ENCODE data around the gene GID8. TPM values are rescaled to one million over a fixed set of nuclear protein-coding genes. Genes with fewer than 3 reads are reported as not detected.

Gene GID8
- total and polyA plus RNA-seq, 9 of the 15 experiments (the other 6 are each of a cell fraction or from before 2014, with no cell fraction given): 7.5 to 31.6 (median 22.2) TPM

DNA sequence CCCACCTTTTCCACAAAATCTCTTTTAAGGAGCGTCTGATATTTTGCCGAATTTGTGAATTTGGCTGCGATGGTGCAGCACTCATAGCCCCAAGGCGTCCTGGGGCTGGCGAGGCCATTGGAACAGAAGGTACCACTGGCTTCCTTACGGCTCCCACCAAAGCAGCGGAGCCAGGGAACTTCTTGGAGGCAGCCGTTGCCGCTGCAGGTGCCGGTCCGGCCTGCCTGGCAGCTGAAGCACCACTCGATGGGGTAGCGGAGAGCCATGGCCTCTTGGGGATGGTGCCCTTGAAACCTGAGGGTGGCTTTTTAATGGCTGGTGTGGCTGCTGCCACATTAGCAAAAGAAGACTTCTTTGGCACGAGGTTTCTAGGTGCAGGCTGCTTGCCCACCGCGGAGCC is 41.4 kb upstream of the GID8 start:
- ATAC-seq (no peak), DNase-seq (ENCODE audit: extremely low read depth in 1 of 4, low spot score in 3 of 4) (no peak), FAIRE-seq (no peak)
- in situ Hi-C loops (cut with MboI) (no loop called here), intact Hi-C loops (cut with micrococcal nuclease) (no loop called here)
- H3K9ac ChIP-seq (ENCODE audit: insufficient read depth in 1 of 2, low read depth in 2 of 2, low read length in 2 of 2): no peak overlapping the region
- 95% methylated on average over 16 of the region's 16 CpGs for WGBS (ENCODE audit: insufficient coverage, low coverage, missing lambda C conversion rate)
- no peak overlapping the region for H2AFZ ChIP-seq (ENCODE audit: low read depth, low read length)
- POLR2A ChIA-PET: no interaction called here
- H3K79me2 ChIP-seq (ENCODE audit: control insufficient read depth, insufficient read depth, low read length): 0 out of 3 replicates have a peak, but pooled peaks cover 3% of the 10 kb centered on the region
- CTCF ChIA-PET (ENCODE audit: low intra/inter-chr PET ratio): no interaction called here
- TF ChIP-seq NR2C1 (IDR thresholded peaks at IDR 0.05) (no peak), NR2C1 (tag; IDR thresholded peaks at IDR 0.05) (no peak), POLR2G (IDR thresholded peaks at IDR 0.05; ENCODE audit: low read depth, low read length) (peak; percentile 39; the same call in 1 of the 2 replicates)
- no peaks in the 10 kb centered on the region for H3K9me1 ChIP-seq (ENCODE audit: control insufficient read depth, insufficient read depth, low read length)
- no TSS peak for BruUV-seq (replicated peaks)
- H4K20me1 ChIP-seq (replicated peaks; ENCODE audit: control insufficient read depth, insufficient read depth, low read length): peaks cover 13% of the 10 kb centered on the region
- H3K4me3 ChIP-seq: no peak overlapping the region
- no peaks in the 10 kb centered on the region for H3K9me3 ChIP-seq (replicated peaks; ENCODE audit: control insufficient read depth, insufficient read depth, low read depth, low read length)
- no peaks in the 10 kb centered on the region for H3K27me3 ChIP-seq (ENCODE audit: control insufficient read depth in 2 of 2, insufficient read depth in 2 of 2, low read length in 2 of 2)
- no peak overlapping the region for H3K4me2 ChIP-seq (ENCODE audit: insufficient read depth, low read length)
- H3K27ac ChIP-seq (ENCODE audit: extremely low read depth, low read depth, low read length): no peak overlapping the region
- peaks cover 6 to 10% of the 10 kb centered on the region in 2 experiments for H3K4me1 ChIP-seq (replicated peaks in 1 of 2; ENCODE audit: control insufficient read depth in 2 of 2, insufficient read depth in 2 of 2, low read length in 2 of 2)
- H3K36me3 ChIP-seq (ENCODE audit: control insufficient read depth, insufficient read depth, low read length): peaks cover 71% of the 10 kb centered on the region

DNA sequence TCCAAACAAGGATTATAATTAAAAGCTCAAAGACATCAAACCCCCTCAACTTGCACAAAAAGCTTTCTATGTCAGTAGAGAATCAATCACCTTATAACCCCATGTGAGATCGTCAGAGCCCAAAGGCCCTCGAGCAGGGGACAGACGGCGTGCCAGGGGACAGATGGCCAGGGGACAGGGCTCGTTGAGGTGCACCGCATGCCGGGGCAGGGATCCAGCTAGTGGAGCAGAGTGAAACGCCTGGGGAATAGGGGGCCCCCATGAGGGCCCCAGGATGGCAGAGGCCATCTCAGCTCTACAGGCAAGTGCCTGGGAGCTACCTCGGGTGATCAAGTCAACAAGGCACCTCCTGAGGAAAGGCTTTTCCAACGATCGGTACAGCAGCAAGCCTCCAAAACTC is 40.3 kb upstream of the GID8 start:
- Histone ChIP-seq H3K4me2 (ENCODE audit: insufficient read depth, low read length) (no peak overlapping the region), H3K36me3 (ENCODE audit: control insufficient read depth, insufficient read depth, low read length) (peaks cover 69% of the 10 kb centered on the region), H2AFZ (ENCODE audit: low read depth, low read length) (no peak overlapping the region), H3K9me3 (replicated peaks; ENCODE audit: control insufficient read depth, insufficient read depth, low read depth, low read length) (no peaks in the 10 kb centered on the region), H3K4me1 (replicated peaks in 1 of 2; ENCODE audit: control insufficient read depth in 2 of 2, insufficient read depth in 2 of 2, low read length in 2 of 2) (peaks cover 6 to 10% of the 10 kb centered on the region in 2 experiments), H4K20me1 (replicated peaks; ENCODE audit: control insufficient read depth, insufficient read depth, low read length) (peaks cover 13% of the 10 kb centered on the region), H3K9me1 (ENCODE audit: control insufficient read depth, insufficient read depth, low read length) (no peaks in the 10 kb centered on the region), H3K4me3 (no peak overlapping the region), H3K27me3 (ENCODE audit: control insufficient read depth in 2 of 2, insufficient read depth in 2 of 2, low read length in 2 of 2) (no peaks in the 10 kb centered on the region), H3K79me2 (ENCODE audit: control insufficient read depth, insufficient read depth, low read length) (0 out of 3 replicates have a peak, but pooled peaks cover 3% of the 10 kb centered on the region), H3K27ac (ENCODE audit: extremely low read depth, low read depth, low read length) (no peak overlapping the region), H3K9ac (ENCODE audit: insufficient read depth in 1 of 2, low read depth in 2 of 2, low read length in 2 of 2) (no peak overlapping the region)
- in situ Hi-C loops (cut with MboI) (no loop called here), intact Hi-C loops (cut with micrococcal nuclease) (no loop called here)
- DNase-seq (ENCODE audit: extremely low read depth in 1 of 4, low spot score in 3 of 4) (no peak), ATAC-seq (no peak), FAIRE-seq (no peak)
- POLR2A ChIA-PET: interaction anchor here (0.6 to 2.4 kb wide), 7 partner anchors 9 to 325 kb away, joined by 3 to 6 read pairs (median 3); no protein-coding TSS in a partner anchor
- no TSS peak for BruUV-seq (replicated peaks)
- CTCF ChIA-PET (ENCODE audit: low intra/inter-chr PET ratio): no interaction called here
- 87% methylated on average over 11 of the region's 11 CpGs for WGBS (ENCODE audit: insufficient coverage, low coverage, missing lambda C conversion rate)
- TF ChIP-seq, protein P1, sequence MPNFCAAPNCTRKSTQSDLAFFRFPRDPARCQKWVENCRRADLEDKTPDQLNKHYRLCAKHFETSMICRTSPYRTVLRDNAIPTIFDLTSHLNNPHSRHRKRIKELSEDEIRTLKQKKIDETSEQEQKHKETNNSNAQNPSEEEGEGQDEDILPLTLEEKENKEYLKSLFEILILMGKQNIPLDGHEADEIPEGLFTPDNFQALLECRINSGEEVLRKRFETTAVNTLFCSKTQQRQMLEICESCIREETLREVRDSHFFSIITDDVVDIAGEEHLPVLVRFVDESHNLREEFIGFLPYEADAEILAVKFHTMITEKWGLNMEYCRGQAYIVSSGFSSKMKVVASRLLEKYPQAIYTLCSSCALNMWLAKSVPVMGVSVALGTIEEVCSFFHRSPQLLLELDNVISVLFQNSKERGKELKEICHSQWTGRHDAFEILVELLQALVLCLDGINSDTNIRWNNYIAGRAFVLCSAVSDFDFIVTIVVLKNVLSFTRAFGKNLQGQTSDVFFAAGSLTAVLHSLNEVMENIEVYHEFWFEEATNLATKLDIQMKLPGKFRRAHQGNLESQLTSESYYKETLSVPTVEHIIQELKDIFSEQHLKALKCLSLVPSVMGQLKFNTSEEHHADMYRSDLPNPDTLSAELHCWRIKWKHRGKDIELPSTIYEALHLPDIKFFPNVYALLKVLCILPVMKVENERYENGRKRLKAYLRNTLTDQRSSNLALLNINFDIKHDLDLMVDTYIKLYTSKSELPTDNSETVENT (CRISPR knock-in tag; IDR thresholded peaks at IDR 0.05): no peak
- peak; percentile 50 for TF ChIP-seq POLR2G (IDR thresholded peaks at IDR 0.05; ENCODE audit: low read depth, low read length)
